Upper lobe of left lung (tissue), 4 donors: ENCODE data around the gene PRKAR1A.

Source experiments
- EP300 ChIP-seq, 4 donors: sonication (generic); formaldehyde crosslinking; IDR thresholded peaks; one replicate each; pipeline ENCODE4 v1.5.1; 2017; ENCODE audit warnings: antibody characterized with exemption in 4 of 4, control low read depth in 2 of 4
- POLR2A ChIP-seq, 4 donors: fragments of 450-650 bp; IDR thresholded peaks; one replicate each; pipeline ENCODE4 v1.5.1; 2016 to 2017; ENCODE audit warnings: antibody characterized with exemption in 4 of 4, mild to moderate bottlenecking in 2 of 4
- POLR2AphosphoS5 ChIP-seq, 2 donors: sonication (generic); formaldehyde crosslinking; IDR thresholded peaks; one replicate each; pipeline ENCODE4 v1.5.1; 2017; ENCODE audit warnings: antibody characterized with exemption in 2 of 2
- TF ChIP-seq, protein P1 (sequence below), 6 experiments: fragments of 450-650 bp in 4 of 6; fragments of 200-600 bp in 2 of 6; sonication (generic) in 2 of 6; IDR thresholded peaks; one replicate each; pipeline ENCODE4 v1.5.1; 2016 to 2019; ENCODE audit warnings: antibody characterized with exemption in 6 of 6

DNA sequence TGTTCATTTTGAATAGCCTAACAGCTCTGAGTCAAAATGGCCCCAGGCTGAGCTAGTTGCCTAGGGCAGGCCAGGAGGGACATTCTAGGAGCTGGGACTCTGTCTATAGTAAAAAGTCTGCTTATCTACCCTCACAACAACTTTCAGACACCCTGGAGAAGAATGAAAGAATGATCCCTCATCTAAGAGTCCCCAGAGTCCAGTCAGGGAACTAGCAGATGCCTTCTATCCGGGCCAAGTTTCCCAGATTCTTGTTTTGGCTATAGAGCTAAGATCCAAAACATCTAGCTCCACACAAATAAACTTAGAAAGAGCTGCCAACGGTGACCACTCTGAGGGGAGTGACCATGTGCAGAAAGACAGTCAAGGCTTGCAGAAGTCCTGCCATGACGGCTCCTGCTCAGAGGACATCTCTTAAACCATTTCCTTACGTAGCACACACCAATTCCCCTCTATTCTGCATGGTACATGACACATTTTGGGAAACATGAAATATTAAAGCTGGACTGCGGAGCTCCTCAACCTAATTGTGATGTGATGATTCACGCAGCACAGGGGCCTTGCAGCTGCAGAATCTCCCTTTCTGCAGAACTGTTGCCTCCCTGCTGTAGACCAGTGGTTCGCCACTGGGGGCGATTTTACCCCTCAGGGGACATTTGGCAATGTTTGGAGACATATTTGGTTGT is 64.7 kb downstream of the PRKAR1A start:
- TF ChIP-seq POLR2A (IDR thresholded peaks at IDR 0.05), result no peak
- TF ChIP-seq POLR2AphosphoS5 (IDR thresholded peaks at IDR 0.05), result peak in 1 of 2 donors; percentile 46
- TF ChIP-seq, protein P1, sequence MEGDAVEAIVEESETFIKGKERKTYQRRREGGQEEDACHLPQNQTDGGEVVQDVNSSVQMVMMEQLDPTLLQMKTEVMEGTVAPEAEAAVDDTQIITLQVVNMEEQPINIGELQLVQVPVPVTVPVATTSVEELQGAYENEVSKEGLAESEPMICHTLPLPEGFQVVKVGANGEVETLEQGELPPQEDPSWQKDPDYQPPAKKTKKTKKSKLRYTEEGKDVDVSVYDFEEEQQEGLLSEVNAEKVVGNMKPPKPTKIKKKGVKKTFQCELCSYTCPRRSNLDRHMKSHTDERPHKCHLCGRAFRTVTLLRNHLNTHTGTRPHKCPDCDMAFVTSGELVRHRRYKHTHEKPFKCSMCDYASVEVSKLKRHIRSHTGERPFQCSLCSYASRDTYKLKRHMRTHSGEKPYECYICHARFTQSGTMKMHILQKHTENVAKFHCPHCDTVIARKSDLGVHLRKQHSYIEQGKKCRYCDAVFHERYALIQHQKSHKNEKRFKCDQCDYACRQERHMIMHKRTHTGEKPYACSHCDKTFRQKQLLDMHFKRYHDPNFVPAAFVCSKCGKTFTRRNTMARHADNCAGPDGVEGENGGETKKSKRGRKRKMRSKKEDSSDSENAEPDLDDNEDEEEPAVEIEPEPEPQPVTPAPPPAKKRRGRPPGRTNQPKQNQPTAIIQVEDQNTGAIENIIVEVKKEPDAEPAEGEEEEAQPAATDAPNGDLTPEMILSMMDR (IDR thresholded peaks at IDR 0.05), result no peak
- no peak for TF ChIP-seq EP300 (IDR thresholded peaks at IDR 0.05)
